PC-3 (cell line): ENCODE data around the gene LYSMD3. TPM values are rescaled to one million over a fixed set of nuclear protein-coding genes. Genes with fewer than 3 reads are reported as not detected.

Experiments
- ATAC-seq: fragments of 200-7000 bp; cut with Tn5 transposase; 2 replicates; pipeline ENCODE4 v1.9.1; 2020; ENCODE audit warnings: mild to moderate bottlenecking, moderate library complexity
- BruUV-seq: library from RNA; stranded (reverse); fragments of 400-500 nt; replicated peaks from 2 replicates; lab custom pipeline; 2021; lab: Mats Ljungman, UMichigan
- CTCF ChIA-PET: fragments of 300-600 bp; sonication (Branson Sonifier 250); formaldehyde crosslinking; loops from one replicate; lab custom pipeline; 2022; ENCODE audit warnings: antibody characterized with exemption; lab: Charles Lee
- POLR2A ChIA-PET: fragments of 300-600 bp; sonication (Branson Sonifier 250); formaldehyde crosslinking; loops from one replicate; lab custom pipeline; 2022; ENCODE audit warnings: antibody characterized with exemption; ENCODE audit not compliant: unreplicated experiment; lab: Charles Lee
- DNase-seq: peaks from one replicate; pipeline ENCODE4 v3.0.0-alpha.2; 2015
- H2AFZ ChIP-seq: fragments of 300-600 bp; sonication (generic); 2 replicates; pipeline ENCODE4 v1.6.0; 2016; ENCODE audit warnings: antibody characterized with exemption, low read length
- H3F3A ChIP-seq: fragments of 300-600 bp; sonication (generic); one replicate; pipeline ENCODE4 v1.6.0; 2017; ENCODE audit warnings: antibody characterized with exemption, low read length, control low read depth, mild to moderate bottlenecking; ENCODE audit not compliant: unreplicated experiment
- H3K27ac ChIP-seq: fragments of 300-600 bp; sonication (generic); 2 replicates; pipeline ENCODE4 v1.5.1; 2016; ENCODE audit warnings: mild to moderate bottlenecking, low read length
- H3K27me3 ChIP-seq: fragments of 300-600 bp; sonication (generic); 2 replicates; pipeline ENCODE4 v1.6.1; 2016; ENCODE audit warnings: low read length, mixed read lengths
- H3K36me3 ChIP-seq: fragments of 300-600 bp; sonication (generic); 2 replicates; pipeline ENCODE4 v1.6.1; 2016; ENCODE audit warnings: low read depth, mixed run types, low read length, mixed read lengths
- H3K4me1 ChIP-seq: fragments of 300-600 bp; sonication (generic); 2 replicates; pipeline ENCODE4 v1.5.1; 2016; ENCODE audit warnings: low read length; ENCODE audit not compliant: insufficient read depth
- H3K4me2 ChIP-seq: fragments of 300-600 bp; sonication (generic); 2 replicates; pipeline ENCODE4 v1.6.0; 2016; ENCODE audit warnings: low read length
- H3K4me3 ChIP-seq: fragments of 300-600 bp; sonication (generic); 2 replicates; pipeline ENCODE4 v1.5.1; 2016; ENCODE audit warnings: mild to moderate bottlenecking, low read length, mixed read lengths
- H3K79me2 ChIP-seq: fragments of 300-600 bp; sonication (generic); 2 replicates; pipeline ENCODE4 v1.6.1; 2017; ENCODE audit warnings: low read length, mixed read lengths
- H3K9ac ChIP-seq: fragments of 300-600 bp; sonication (generic); 2 replicates; pipeline ENCODE4 v1.6.0; 2016; ENCODE audit warnings: mild to moderate bottlenecking, low read length
- H3K9me2 ChIP-seq: fragments of 300-600 bp; sonication (generic); replicated peaks from 2 replicates; pipeline ENCODE4 v1.6.1; 2016; ENCODE audit warnings: mixed run types, low read length, mixed read lengths
- H3K9me3 ChIP-seq: fragments of 300-600 bp; sonication (generic); 2 replicates; pipeline ENCODE4 v1.6.1; 2016; ENCODE audit warnings: low read length, mixed read lengths
- H4K20me1 ChIP-seq: fragments of 300-600 bp; sonication (generic); 2 replicates; pipeline ENCODE4 v1.6.1; 2016; ENCODE audit warnings: low read length, mixed read lengths
- CTCF ChIP-seq: fragments of 300-600 bp; sonication (generic); conservative IDR thresholded peaks from 2 replicates; pipeline ENCODE4 v1.5.1; 2017; ENCODE audit warnings: antibody characterized with exemption, low read depth, mild to moderate bottlenecking, low read length
- EZH2 ChIP-seq: fragments of 300-600 bp; sonication (generic); IDR thresholded peaks from one replicate; pipeline ENCODE4 v1.6.1; 2017; ENCODE audit warnings: antibody characterized with exemption, mild to moderate bottlenecking, low read length; ENCODE audit not compliant: unreplicated experiment
- EZH2phosphoT487 ChIP-seq: fragments of 300-600 bp; sonication (generic); IDR thresholded peaks from 2 replicates; pipeline ENCODE4 v1.6.1; 2018; ENCODE audit warnings: mild to moderate bottlenecking, antibody characterized with exemption, low read length, borderline replicate concordance
- intact Hi-C: fragments of 100-400 bp; cut with micrococcal nuclease; formaldehyde crosslinking; loops from 2 replicates; pipeline ENCODE4 v1.9.0; 2023
- total RNA-seq: library from RNA; depleted of rRNA; stranded (reverse); fragments of >200 nt; gene quantifications from 2 replicates; pipeline ENCODE4 v1.2.3, GENCODE V29; 2014

Gene LYSMD3
- total RNA-seq, 1 experiment from 2014 or later, result 10.0 TPM

- TF ChIP-seq EZH2phosphoT487 (no peak), CTCF (no peak), EZH2 (no peak)
- no peaks in the 10 kb centered on the region for H3K36me3 ChIP-seq
- no peaks in the 10 kb centered on the region for H3K9me2 ChIP-seq
- no peak overlapping the region for H3K27ac ChIP-seq
- no peaks in the 10 kb centered on the region for H3K9me3 ChIP-seq
- peaks cover 25% of the 10 kb centered on the region for H3K4me1 ChIP-seq
- peaks cover 34% of the 10 kb centered on the region for H3K79me2 ChIP-seq
- H3K9ac ChIP-seq, result no peak overlapping the region
- no peak overlapping the region for H2AFZ ChIP-seq
- BruUV-seq, result no TSS peak
- POLR2A ChIA-PET, result no interaction called here
- DNase-seq (no peak), ATAC-seq (no peak)
- intact Hi-C loops, result no loop called here
- no peak overlapping the region for H3K4me3 ChIP-seq
- H3F3A ChIP-seq, result no peaks in the 10 kb centered on the region
- H4K20me1 ChIP-seq, result no peaks in the 10 kb centered on the region
- CTCF ChIA-PET, result no interaction called here
- no peaks in the 10 kb centered on the region for H3K27me3 ChIP-seq
- H3K4me2 ChIP-seq, result no peak overlapping the region
Observed at GRCh38 chr5:90565491-90565890, 36.1 kb upstream of the LYSMD3 start.

GRCh38 chr5:90563108-90563507 is 33.7 kb upstream of the LYSMD3 start:
- Histone ChIP-seq H3K9ac (no peak overlapping the region), H2AFZ (no peak overlapping the region), H3K27me3 (no peaks in the 10 kb centered on the region), H3K36me3 (no peaks in the 10 kb centered on the region), H3K4me3 (no peak overlapping the region), H4K20me1 (no peaks in the 10 kb centered on the region), H3K4me2 (no peak overlapping the region), H3K9me3 (no peaks in the 10 kb centered on the region), H3F3A (no peaks in the 10 kb centered on the region), H3K9me2 (no peaks in the 10 kb centered on the region), H3K4me1 (peaks cover 35% of the 10 kb centered on the region), H3K79me2 (peaks cover 28% of the 10 kb centered on the region), H3K27ac (no peak overlapping the region)
- no peak for TF ChIP-seq CTCF
- no peak for TF ChIP-seq EZH2
- TF ChIP-seq EZH2phosphoT487, result no peak
- ATAC-seq (no peak), DNase-seq (no peak)
- intact Hi-C loops, result no loop called here
- POLR2A ChIA-PET, result no interaction called here
- BruUV-seq, result no TSS peak
- CTCF ChIA-PET, result no interaction called here

DNA sequence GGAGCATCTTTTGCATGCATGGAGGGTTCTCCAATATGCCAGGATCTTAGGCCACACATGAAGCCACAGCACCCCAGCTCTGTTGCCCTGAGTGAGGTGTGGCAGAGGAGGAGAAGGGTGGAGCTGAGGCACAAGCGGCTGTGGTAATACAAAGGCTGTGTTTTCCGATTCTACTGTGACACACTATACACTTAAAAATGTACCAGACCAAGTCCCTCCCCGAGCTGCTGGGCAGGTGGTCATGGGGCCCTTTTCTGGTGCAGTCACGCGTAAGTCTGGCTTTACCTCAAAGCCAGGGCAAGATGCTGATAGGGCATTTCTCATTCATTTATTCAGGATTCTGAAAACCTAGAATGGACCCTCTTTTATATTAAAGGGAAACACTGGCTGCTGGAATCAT is 33.0 kb upstream of the LYSMD3 start:
- BruUV-seq, result no TSS peak
- TF ChIP-seq CTCF, result no peak
- TF ChIP-seq EZH2, result no peak
- no peak for TF ChIP-seq EZH2phosphoT487
- no peaks in the 10 kb centered on the region for H4K20me1 ChIP-seq
- no peaks in the 10 kb centered on the region for H3K36me3 ChIP-seq
- peak overlapping the region; percentile 87 for H3K4me2 ChIP-seq
- H3K4me1 ChIP-seq, result peaks cover 41% of the 10 kb centered on the region
- H3K79me2 ChIP-seq, result peaks cover 26% of the 10 kb centered on the region
- POLR2A ChIA-PET, result no interaction called here
- CTCF ChIA-PET, result no interaction called here
- H3K27me3 ChIP-seq, result no peaks in the 10 kb centered on the region
- ATAC-seq, result no peak
- H2AFZ ChIP-seq, result no peak overlapping the region
- H3F3A ChIP-seq, result no peaks in the 10 kb centered on the region
- 0 out of 2 replicates have a peak overlapping the region, but pooled peaks have one; percentile 15 for H3K9ac ChIP-seq
- peak overlapping the region; percentile 84 for H3K27ac ChIP-seq
- intact Hi-C loops, result loop anchor here (1.0 kb wide), 1 partner anchor 9 kb away; no protein-coding TSS in a partner anchor
- DNase-seq, result no peak
- no peaks in the 10 kb centered on the region for H3K9me3 ChIP-seq
- H3K9me2 ChIP-seq, result no peaks in the 10 kb centered on the region
- H3K4me3 ChIP-seq, result peak overlapping the region; percentile 3; the same call in 1 of the 2 replicates
